Muscle layer of colon (tissue), 2 donors: ENCODE data around the gene TOX2.

Experiments used
- H3K27ac ChIP-seq: one replicate; pipeline ENCODE4 v1.7.0; 2013; ENCODE audit warnings: low read depth, mild to moderate bottlenecking, low read length, moderate library complexity
- H3K27me3 ChIP-seq, 2 donors: one replicate each; pipeline ENCODE4 v1.7.0; 2013; ENCODE audit warnings: low read length in 2 of 2, mild to moderate bottlenecking in 2 of 2; ENCODE audit not compliant: insufficient read depth in 2 of 2, control insufficient read depth in 1 of 2
- H3K36me3 ChIP-seq: one replicate; pipeline ENCODE4 v1.7.0; 2013; ENCODE audit warnings: mild to moderate bottlenecking, low read length; ENCODE audit not compliant: insufficient read depth
- H3K4me1 ChIP-seq: one replicate; pipeline ENCODE4 v1.7.0; 2013; ENCODE audit warnings: mild to moderate bottlenecking, low read length; ENCODE audit not compliant: insufficient read depth
- H3K4me3 ChIP-seq, 2 donors: one replicate each; pipeline ENCODE4 v1.7.0; 2013; ENCODE audit warnings: low read length in 2 of 2, low read depth in 1 of 2, mild to moderate bottlenecking in 1 of 2, moderate library complexity in 1 of 2
- H3K9ac ChIP-seq: one replicate; pipeline ENCODE4 v1.7.0; 2013; ENCODE audit warnings: low read length
- H3K9me3 ChIP-seq: one replicate; pipeline ENCODE4 v1.7.0; 2013; ENCODE audit warnings: mild to moderate bottlenecking, low read length
- donor health status: abdominal sarcoma.
- donor health status: Adenocarcinoma of cecum.

Gene TOX2

GRCh38 chr20:43953919-43954592, 39.4 kb downstream of the TOX2 start:
- Histone ChIP-seq H3K27ac (no peak overlapping the region), H3K4me1 (peaks cover 11% of the 10 kb centered on the region), H3K27me3 (no peaks in the 10 kb centered on the region), H3K9me3 (no peaks in the 10 kb centered on the region), H3K4me3 (no peak overlapping the region), H3K36me3 (no peaks in the 10 kb centered on the region), H3K9ac (no peak overlapping the region)

- Histone ChIP-seq H3K9ac (no peak overlapping the region), H3K27me3 (no peaks in the 10 kb centered on the region), H3K4me3 (no peak overlapping the region), H3K36me3 (no peaks in the 10 kb centered on the region), H3K27ac (no peak overlapping the region), H3K4me1 (peaks cover 14% of the 10 kb centered on the region), H3K9me3 (no peaks in the 10 kb centered on the region)
These were observed 40.0 kb downstream of the TOX2 start for GRCh38 chr20:43954704-43955061.

GRCh38 chr20:43955062-43955749, 40.6 kb downstream of the TOX2 start:
- Histone ChIP-seq H3K27ac (no peak overlapping the region), H3K9me3 (no peaks in the 10 kb centered on the region), H3K4me3 (no peak overlapping the region), H3K27me3 (no peaks in the 10 kb centered on the region), H3K9ac (no peak overlapping the region), H3K4me1 (peaks cover 17% of the 10 kb centered on the region), H3K36me3 (no peaks in the 10 kb centered on the region)

GRCh38 chr20:43955750-43956191, 41.1 kb downstream of the TOX2 start:
- Histone ChIP-seq H3K27me3 (no peaks in the 10 kb centered on the region), H3K36me3 (no peaks in the 10 kb centered on the region), H3K4me1 (peaks cover 17% of the 10 kb centered on the region), H3K9me3 (no peaks in the 10 kb centered on the region), H3K9ac (no peak overlapping the region), H3K4me3 (no peak overlapping the region), H3K27ac (no peak overlapping the region)

- Histone ChIP-seq H3K36me3 (no peaks in the 10 kb centered on the region), H3K27me3 (no peaks in the 10 kb centered on the region), H3K9me3 (no peaks in the 10 kb centered on the region), H3K4me1 (peaks cover 17% of the 10 kb centered on the region), H3K27ac (no peak overlapping the region), H3K9ac (no peak overlapping the region), H3K4me3 (no peak overlapping the region)
These were observed 42.7 kb downstream of the TOX2 start for GRCh38 chr20:43957392-43957791.

GRCh38 chr20:43958626-43959025, 44.0 kb downstream of the TOX2 start:
- Histone ChIP-seq H3K27me3 (no peaks in the 10 kb centered on the region), H3K4me1 (peaks cover 17% of the 10 kb centered on the region), H3K9ac (no peak overlapping the region), H3K9me3 (no peaks in the 10 kb centered on the region), H3K36me3 (no peaks in the 10 kb centered on the region), H3K4me3 (no peak overlapping the region), H3K27ac (no peak overlapping the region)

GRCh38 chr20:43959079-43959919, 44.6 kb downstream of the TOX2 start:
- Histone ChIP-seq H3K27me3 (no peaks in the 10 kb centered on the region), H3K4me3 (peak overlapping the region in 1 of 2 donors; percentile 14), H3K36me3 (no peaks in the 10 kb centered on the region), H3K27ac (no peak overlapping the region), H3K9me3 (no peaks in the 10 kb centered on the region), H3K9ac (no peak overlapping the region), H3K4me1 (peaks cover 17% of the 10 kb centered on the region)

GRCh38 chr20:43959920-43960227, 45.2 kb downstream of the TOX2 start:
- no peaks in the 10 kb centered on the region for H3K27me3 ChIP-seq
- peaks cover 15% of the 10 kb centered on the region for H3K4me1 ChIP-seq
- no peak overlapping the region for H3K9ac ChIP-seq
- no peak overlapping the region for H3K4me3 ChIP-seq
- no peaks in the 10 kb centered on the region for H3K9me3 ChIP-seq
- H3K27ac ChIP-seq: no peak overlapping the region
- H3K36me3 ChIP-seq: no peaks in the 10 kb centered on the region

- no peaks in the 10 kb centered on the region for H3K36me3 ChIP-seq
- no peak overlapping the region for H3K4me3 ChIP-seq
- H3K4me1 ChIP-seq: peaks cover 11% of the 10 kb centered on the region
- H3K27me3 ChIP-seq: no peaks in the 10 kb centered on the region
- no peaks in the 10 kb centered on the region for H3K9me3 ChIP-seq
- no peak overlapping the region for H3K27ac ChIP-seq
- H3K9ac ChIP-seq: no peak overlapping the region
These were observed 45.6 kb downstream of the TOX2 start for GRCh38 chr20:43960231-43960630.

GRCh38 chr20:43961116-43961515, 46.5 kb downstream of the TOX2 start:
- Histone ChIP-seq H3K9ac (no peak overlapping the region), H3K4me3 (no peak overlapping the region), H3K36me3 (no peaks in the 10 kb centered on the region), H3K27me3 (no peaks in the 10 kb centered on the region), H3K4me1 (peaks cover 11% of the 10 kb centered on the region), H3K9me3 (no peaks in the 10 kb centered on the region), H3K27ac (no peak overlapping the region)

GRCh38 chr20:43961541-43962471, 47.2 kb downstream of the TOX2 start:
- Histone ChIP-seq H3K27me3 (no peaks in the 10 kb centered on the region), H3K4me1 (peaks cover 11% of the 10 kb centered on the region), H3K9ac (no peak overlapping the region), H3K27ac (no peak overlapping the region), H3K9me3 (no peaks in the 10 kb centered on the region), H3K36me3 (no peaks in the 10 kb centered on the region), H3K4me3 (no peak overlapping the region)
